HG02885 (cell line): ENCODE measurements around the gene CLCN7.

Experiments
- ATAC-seq: cut with Tn5 transposase; IDR thresholded peaks from one replicate; pipeline ENCODE4 v1.9.1; 2021; ENCODE audit warnings: mild to moderate bottlenecking; ENCODE audit not compliant: unreplicated experiment, poor library complexity

CLCN7 gene

GRCh38 chr16:1433756-1434155 is 41.1 kb downstream of the CLCN7 start:
- no peak for ATAC-seq

- ATAC-seq: no peak
Measured at GRCh38 chr16:1433263-1433560, 41.6 kb downstream of the CLCN7 start.

GRCh38 chr16:1432388-1433262 is 42.2 kb downstream of the CLCN7 start:
- no peak for ATAC-seq

GRCh38 chr16:1431497-1432270 is 43.1 kb downstream of the CLCN7 start:
- ATAC-seq: no peak

- ATAC-seq: no peak
Measured at GRCh38 chr16:1430759-1431496, 43.9 kb downstream of the CLCN7 start, which contains the start of gene PERCC1. TSS of gene PERCC1 (plus strand) at chr16:1431078. CDS start at chr16:1432594, 1,516 bp downstream.

GRCh38 chr16:1430214-1430758 is 44.5 kb downstream of the CLCN7 start:
- no peak for ATAC-seq

GRCh38 chr16:1429631-1430030 is 45.2 kb downstream of the CLCN7 start:
- ATAC-seq: no peak

- ATAC-seq: no peak
Measured at GRCh38 chr16:1429012-1429411, 45.8 kb downstream of the CLCN7 start.

DNA sequence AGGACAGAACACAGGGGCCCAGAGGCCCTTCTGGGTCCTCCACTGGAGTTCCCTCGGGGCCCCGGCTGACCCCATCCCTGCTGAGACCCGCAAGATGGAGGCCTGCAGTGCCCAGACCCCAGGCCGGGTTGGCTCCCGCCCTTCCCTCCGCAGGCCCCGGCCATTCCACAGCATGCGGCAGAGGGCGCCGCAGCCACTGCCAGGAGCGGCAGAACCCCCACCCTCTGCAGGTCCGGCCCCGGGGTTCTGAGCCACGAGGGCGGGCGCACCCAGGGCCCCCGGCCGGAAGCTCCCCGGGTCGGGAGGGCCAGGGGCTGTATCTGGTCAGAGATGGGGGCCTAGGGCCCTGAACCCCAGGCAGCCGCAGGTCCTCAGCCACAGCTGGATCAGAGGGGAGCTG is 46.3 kb downstream of the CLCN7 start:
- no peak for ATAC-seq

GRCh38 chr16:1427473-1428461 is 47.1 kb downstream of the CLCN7 start:
- ATAC-seq: no peak

- no peak for ATAC-seq
Measured at GRCh38 chr16:1426734-1427471, 47.9 kb downstream of the CLCN7 start.

DNA sequence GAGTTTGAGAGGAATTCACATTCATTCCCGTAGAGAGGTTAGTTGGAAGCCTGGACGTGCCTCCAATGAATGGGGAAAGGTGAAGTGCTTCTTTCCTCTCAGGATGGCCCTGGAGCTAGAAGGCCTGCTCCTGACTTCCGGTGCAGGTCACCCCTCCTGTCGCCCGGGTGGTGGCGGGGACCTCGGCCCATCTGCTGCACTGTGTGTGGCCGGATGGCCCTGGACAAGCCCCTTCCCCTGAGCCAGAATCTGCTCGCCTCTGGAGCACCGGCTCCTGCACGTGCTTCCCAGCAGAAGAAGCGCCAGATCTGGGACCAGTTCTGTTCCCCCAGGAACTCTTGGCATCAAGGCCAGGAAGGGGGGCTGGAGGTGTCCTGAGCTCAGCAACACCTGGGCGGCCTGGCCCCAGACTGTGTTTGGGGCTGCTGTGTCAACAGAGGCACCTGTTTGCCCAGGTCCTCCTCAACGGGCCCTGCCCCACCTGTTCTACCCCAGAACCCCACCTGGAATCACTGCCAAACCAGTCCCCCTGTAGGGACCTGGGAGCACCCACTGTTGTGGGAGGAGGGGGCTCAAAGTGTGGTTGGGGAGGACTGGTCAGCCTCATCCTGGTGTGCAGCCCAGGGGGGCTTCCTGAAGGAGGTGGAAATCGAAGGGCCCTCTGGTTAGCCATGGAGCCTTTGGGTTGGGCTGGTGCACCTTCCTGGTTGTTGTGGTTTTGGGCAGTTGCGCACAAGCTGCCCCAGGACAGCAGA is 49.0 kb downstream of the CLCN7 start:
- no peak for ATAC-seq

GRCh38 chr16:1424028-1424427 is 50.8 kb downstream of the CLCN7 start:
- no peak for ATAC-seq

GRCh38 chr16:1422076-1422475 is 52.8 kb downstream of the CLCN7 start:
- no peak for ATAC-seq

- ATAC-seq: no peak
Measured at GRCh38 chr16:1420111-1420539, 54.7 kb downstream of the CLCN7 start.

- no peak for ATAC-seq
Measured at GRCh38 chr16:1416521-1416941, 58.3 kb downstream of the CLCN7 start.

- peak; percentile 56 for ATAC-seq
Measured at GRCh38 chr16:1414532-1415260, 60.1 kb downstream of the CLCN7 start, which contains the start of gene UNKL. TSS of gene UNKL (minus strand) at chr16:1414704. CDS start at chr16:1414691, 13 bp downstream.
